GM12891 (cell line): ENCODE results near the gene ST3GAL3.

Experiments
- DNase-seq: peaks from one replicate; pipeline ENCODE4 v3.0.0; 2011; ENCODE audit warnings: low spot score; ENCODE audit not compliant: insufficient read length
- FAIRE-seq: peaks from 2 replicates; lab custom pipeline; 2011; peaks lifted over from hg19 to GRCh38; lab: Jason Lieb, UNC
- PAX5 ChIP-seq: IDR thresholded peaks from 2 replicates; pipeline ENCODE4 v1.6.1; 2011; ENCODE audit warnings: low read length, moderate library complexity, mild to moderate bottlenecking; ENCODE audit not compliant: insufficient read depth, severe bottlenecking
- POLR2A ChIP-seq: IDR thresholded peaks from 2 replicates; pipeline ENCODE4 v1.6.1; 2011; ENCODE audit warnings: low read depth, low read length, control low read depth
- POLR2AphosphoS5 ChIP-seq: IDR thresholded peaks from 2 replicates; pipeline ENCODE4 v1.6.1; 2011; ENCODE audit warnings: low read depth, low read length, control low read depth
- POU2F2 ChIP-seq: IDR thresholded peaks from 2 replicates; pipeline ENCODE4 v1.6.1; 2011; ENCODE audit warnings: low read depth, mild to moderate bottlenecking, control low read depth, low read length, moderate library complexity
- SPI1 ChIP-seq: IDR thresholded peaks from 2 replicates; pipeline ENCODE4 v1.6.1; 2011; ENCODE audit warnings: low read depth, low read length, control low read depth
- TAF1 ChIP-seq: IDR thresholded peaks from 2 replicates; pipeline ENCODE4 v1.6.1; 2011; ENCODE audit warnings: low read depth, low read length, control low read depth

Gene ST3GAL3

GRCh38 chr1:43971336-43971980 is 264.1 kb downstream of the ST3GAL3 start:
- FAIRE-seq (no peak), DNase-seq (no peak)
- TF ChIP-seq TAF1 (no peak), SPI1 (no peak), POU2F2 (no peak), POLR2A (no peak), POLR2AphosphoS5 (no peak), PAX5 (no peak)

- FAIRE-seq, result no peak
Observed at GRCh38 chr1:43973981-43974442, 266.7 kb downstream of the ST3GAL3 start.

GRCh38 chr1:43974443-43975248 is 267.3 kb downstream of the ST3GAL3 start, which contains the start of gene ATP6V0B:
ATP6V0B (plus strand) TSS chr1:43974960; CDS start chr1:43975041, 81 bp downstream.
- DNase-seq, result peak; percentile 98
- TF ChIP-seq POLR2A (peak; percentile 55; the same call in 1 of the 2 replicates), TAF1 (peak; percentile 38), PAX5 (no peak), POU2F2 (0 out of 2 replicates have a peak, but pooled peaks have one; percentile 50), SPI1 (no peak), POLR2AphosphoS5 (peak; percentile 54; the same call in 1 of the 2 replicates)
- peak; percentile 100 for FAIRE-seq

More at GRCh38 chr1:43973981-43974442, 266.7 kb downstream of the ST3GAL3 start:
- no peak for DNase-seq
- TF ChIP-seq PAX5 (no peak), POU2F2 (no peak), POLR2AphosphoS5 (no peak), SPI1 (no peak), TAF1 (no peak), POLR2A (no peak)

- no peak for TF ChIP-seq POLR2AphosphoS5
- no peak for TF ChIP-seq POU2F2
- peak; percentile 80 for TF ChIP-seq SPI1
- TF ChIP-seq POLR2A, result no peak
- TF ChIP-seq TAF1, result no peak
- TF ChIP-seq PAX5, result no peak
- FAIRE-seq (no peak), DNase-seq (no peak)
Observed at GRCh38 chr1:43975249-43975961, 268.1 kb downstream of the ST3GAL3 start.

- TF ChIP-seq POLR2A (no peak), TAF1 (no peak), POU2F2 (no peak), PAX5 (no peak)
- no peak for DNase-seq
- FAIRE-seq, result no peak
Observed at GRCh38 chr1:43976045-43976444, 268.7 kb downstream of the ST3GAL3 start.

GRCh38 chr1:43976890-43977289 is 269.6 kb downstream of the ST3GAL3 start:
- TF ChIP-seq POU2F2 (no peak), POLR2AphosphoS5 (no peak), PAX5 (no peak), SPI1 (no peak), POLR2A (no peak), TAF1 (no peak)
- no peak for FAIRE-seq
- DNase-seq, result no peak

GRCh38 chr1:43977376-43978263 is 270.3 kb downstream of the ST3GAL3 start:
- no peak for TF ChIP-seq POU2F2
- TF ChIP-seq POLR2A, result no peak
- no peak; the same call in 1 of the 2 replicates for TF ChIP-seq POLR2AphosphoS5
- TF ChIP-seq SPI1, result no peak
- TF ChIP-seq TAF1, result no peak
- TF ChIP-seq PAX5, result no peak
- DNase-seq, result no peak
- peak; percentile 80 for FAIRE-seq

- DNase-seq (no peak), FAIRE-seq (no peak)
- TF ChIP-seq TAF1, result no peak
- TF ChIP-seq POLR2A, result no peak
- TF ChIP-seq PAX5, result no peak
- no peak for TF ChIP-seq POLR2AphosphoS5
- TF ChIP-seq POU2F2, result no peak
- TF ChIP-seq SPI1, result no peak
Observed at GRCh38 chr1:43978264-43978550, 270.9 kb downstream of the ST3GAL3 start.
